Islet precursor cell (in vitro differentiated cells): ENCODE results near the gene CFL1.
"Not testable (repeated sequence)": the region's sequence is repeated elsewhere in the genome, so short reads cannot be mapped to it uniquely, and the experiment has no call there.

Source experiments
- DNase-seq: peaks from one replicate; pipeline ENCODE4 v3.0.0-alpha.2; 2018

Gene CFL1

DNA sequence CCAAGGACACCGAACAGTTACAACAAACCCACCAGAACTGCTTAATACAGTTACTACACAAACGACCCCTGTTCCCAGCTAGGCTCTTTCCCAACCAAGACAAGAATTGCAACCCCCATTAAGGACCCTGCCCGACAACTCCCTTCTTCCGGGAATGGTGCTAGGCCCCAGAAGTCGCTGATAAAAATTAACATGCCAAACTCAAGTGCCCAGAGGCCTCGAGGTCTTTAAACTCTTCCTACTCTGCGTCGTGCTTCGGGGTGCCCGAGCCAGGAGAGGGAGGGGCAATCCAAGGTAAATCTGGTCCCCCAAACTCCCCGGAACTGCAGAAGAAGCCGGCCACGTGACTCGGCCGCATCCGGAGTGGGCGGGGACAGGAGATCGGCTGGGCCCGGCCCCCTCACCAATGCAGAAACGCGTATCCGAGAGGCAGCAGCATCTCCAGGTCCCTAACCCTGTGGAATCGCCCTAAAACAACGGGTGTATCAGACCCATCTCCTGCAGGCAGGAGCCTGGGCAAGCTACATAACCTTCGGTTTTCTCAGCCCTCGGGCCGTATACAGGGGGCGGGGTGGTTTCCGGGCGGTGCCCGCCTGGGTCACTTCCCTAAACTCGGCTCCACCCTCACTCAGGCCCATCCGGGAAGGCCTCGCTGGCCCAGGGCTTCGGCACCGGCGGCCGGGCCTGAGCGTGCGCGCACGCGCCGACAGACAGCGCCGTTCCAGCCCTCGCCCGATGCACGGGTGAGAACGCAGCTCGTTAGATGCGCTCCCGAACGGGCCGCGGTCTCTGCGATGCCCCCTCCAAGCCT is 1.1 kb downstream of the CFL1 start:
- DNase-seq: peak; percentile 85

- no peak for DNase-seq
Measured at GRCh38 chr11:65855927-65856363, 2.0 kb downstream of the CFL1 start.

DNA sequence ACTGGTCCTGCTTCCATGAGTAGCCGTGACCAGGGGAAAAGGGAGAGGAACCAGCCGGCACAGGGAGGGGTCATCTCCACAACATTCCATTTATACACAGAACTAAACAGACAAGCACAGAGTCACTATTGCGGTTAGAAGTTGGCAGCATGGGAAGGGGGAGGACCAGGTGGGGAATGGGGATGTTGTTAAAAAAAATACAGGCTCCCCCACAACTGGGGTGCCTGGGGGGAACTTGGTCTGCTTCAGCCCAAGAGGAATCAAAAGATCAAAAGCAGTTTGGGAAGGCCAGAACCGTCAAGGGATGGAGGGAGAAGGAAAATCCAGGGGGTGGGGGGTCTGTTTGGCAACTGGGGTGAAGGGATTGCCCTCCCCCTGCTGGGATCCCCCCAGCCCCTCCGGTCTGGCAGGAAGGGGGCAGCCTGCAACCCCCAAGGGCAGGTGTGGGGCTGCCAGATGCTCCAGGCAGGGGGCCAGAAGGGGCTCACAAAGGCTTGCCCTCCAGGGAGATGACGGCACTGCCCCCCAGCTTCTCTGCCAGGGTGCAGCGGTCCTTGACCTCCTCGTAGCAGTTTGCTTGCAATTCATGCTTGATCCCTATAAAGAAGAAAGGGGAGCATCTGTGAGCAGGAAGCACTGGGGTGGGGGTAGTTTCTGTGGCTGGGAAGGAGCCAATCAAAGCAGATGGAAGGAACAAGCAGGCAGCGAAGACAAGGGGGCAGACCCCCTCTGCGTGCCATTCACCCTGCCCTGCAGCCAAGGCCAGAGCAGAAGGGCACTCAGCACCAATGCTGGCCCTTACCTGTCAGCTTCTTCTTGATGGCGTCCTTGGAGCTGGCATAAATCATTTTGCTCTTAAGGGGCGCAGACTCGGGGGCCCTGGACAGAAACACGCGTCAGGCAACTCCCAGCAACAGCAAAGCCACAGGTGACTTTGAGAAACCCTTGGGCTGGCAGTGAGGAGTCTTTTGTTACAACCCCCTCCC is 2.8 kb downstream of the CFL1 start:
- peak; percentile 18 for DNase-seq

GRCh38 chr11:65854161-65854592 is 3.8 kb downstream of the CFL1 start:
- DNase-seq: peak; percentile 35

- peak; percentile 43 for DNase-seq
Measured at GRCh38 chr11:65853246-65853979, 4.6 kb downstream of the CFL1 start.

DNA sequence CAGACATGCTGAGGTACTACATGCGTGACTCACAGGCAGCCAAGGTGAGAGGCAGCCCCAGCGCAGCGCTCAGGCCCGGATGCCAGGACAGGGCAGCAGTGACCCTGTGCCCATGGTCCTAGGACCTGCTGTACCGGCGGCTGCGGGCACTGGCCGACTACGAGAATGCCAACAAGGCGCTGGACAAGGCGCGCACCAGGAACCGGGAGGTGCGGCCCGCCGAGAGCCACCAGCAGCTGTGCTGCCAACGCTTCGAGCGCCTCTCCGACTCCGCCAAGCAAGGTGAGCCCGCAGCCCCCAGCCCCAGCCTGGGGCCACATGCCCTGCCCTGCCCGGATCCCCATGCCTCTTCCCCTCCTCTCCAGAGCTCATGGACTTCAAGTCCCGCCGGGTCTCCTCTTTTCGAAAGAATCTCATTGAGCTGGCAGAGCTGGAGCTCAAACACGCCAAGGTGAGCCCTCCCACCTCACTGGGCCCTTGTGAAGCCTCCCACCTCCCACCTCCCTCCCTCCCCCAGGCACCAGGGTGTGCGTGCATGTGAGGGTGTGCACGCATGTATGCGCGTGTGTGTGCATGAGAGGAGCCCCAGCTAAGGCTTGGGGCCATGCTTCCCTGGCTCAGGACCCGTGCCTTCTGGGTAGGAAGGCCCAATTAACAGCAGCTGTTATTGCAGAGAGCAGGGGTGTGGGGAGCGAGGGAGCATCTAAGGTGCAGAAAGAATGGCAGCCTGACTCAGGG is 5.3 kb downstream of the CFL1 start:
- DNase-seq: peak; percentile 51

DNA sequence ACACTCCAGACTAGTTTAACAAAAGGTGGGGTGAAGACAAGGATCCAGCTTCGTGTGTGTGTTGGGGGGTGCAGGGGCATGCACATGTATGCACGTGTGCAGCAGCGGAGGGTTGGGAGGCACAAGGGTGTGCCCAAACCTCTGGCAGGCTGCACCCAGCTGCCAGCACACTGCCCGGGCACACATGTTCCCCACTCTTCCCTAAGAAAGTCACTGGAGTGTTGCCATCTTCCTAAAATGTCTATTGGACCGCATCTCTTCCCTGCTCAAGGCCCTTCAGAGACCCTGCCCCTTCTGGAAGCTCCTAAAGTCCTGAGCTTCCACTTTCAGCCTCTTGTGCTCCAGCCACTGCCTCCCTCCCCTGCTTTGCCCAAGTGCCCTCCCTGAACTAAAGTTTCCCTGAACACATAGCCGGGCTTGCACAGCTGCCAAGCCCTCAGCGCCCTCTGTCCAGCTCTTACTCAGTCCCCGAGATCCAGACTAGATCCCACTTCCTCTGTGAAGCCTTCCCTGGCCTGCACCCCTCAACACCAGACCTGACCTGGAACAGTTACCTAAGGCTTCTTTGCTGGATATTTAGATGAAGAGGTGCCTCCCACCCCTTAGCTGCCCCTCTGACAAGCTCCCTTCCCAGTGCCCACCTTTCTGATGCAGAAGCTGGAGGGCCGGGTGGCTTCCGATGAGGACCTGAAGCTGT is 6.0 kb downstream of the CFL1 start:
- DNase-seq: peak; percentile 49

- peak; percentile 86 for DNase-seq
Measured at GRCh38 chr11:65851083-65851579, 6.8 kb downstream of the CFL1 start.

DNA sequence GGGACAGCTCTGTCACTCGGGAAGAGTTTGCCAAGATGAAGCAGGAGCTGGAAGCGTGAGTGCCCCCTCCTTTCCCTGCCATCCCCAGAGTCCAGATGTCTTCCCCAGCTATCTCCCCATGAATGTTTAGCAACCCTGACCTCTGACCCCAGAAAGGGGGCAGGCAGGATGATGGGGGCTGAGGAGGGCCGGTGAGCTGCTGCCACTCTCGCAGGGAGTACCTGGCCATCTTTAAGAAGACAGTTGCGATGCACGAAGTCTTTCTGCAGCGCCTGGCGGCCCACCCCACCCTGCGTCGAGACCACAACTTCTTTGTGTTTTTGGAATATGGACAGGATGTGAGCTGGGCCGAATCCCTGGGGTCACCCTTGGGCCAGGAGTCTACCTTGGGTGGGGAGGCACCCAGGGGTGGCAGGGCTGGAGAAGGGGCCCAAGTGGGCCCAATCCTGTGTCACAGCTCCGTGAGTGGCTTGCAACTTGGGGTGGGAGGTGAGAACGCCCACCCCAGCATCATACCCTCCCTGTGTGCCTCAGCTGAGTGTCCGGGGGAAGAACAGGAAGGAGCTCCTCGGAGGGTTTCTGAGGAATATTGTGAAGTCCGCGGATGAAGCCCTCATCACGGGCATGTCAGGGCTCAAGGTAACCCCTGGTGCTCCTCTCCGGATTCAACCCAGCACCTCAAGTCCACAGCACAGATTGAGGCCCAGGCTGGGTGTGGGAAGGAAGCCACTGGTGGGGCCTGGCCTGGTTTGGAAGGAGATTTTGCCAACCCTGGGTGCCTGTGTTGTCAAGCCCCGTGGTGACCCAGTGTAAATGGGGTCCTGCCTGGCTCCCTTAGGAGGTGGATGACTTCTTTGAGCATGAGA is 7.5 kb downstream of the CFL1 start:
- DNase-seq: peak; percentile 56

- peak; percentile 70 for DNase-seq
Measured at GRCh38 chr11:65849771-65850216, 8.2 kb downstream of the CFL1 start.

DNA sequence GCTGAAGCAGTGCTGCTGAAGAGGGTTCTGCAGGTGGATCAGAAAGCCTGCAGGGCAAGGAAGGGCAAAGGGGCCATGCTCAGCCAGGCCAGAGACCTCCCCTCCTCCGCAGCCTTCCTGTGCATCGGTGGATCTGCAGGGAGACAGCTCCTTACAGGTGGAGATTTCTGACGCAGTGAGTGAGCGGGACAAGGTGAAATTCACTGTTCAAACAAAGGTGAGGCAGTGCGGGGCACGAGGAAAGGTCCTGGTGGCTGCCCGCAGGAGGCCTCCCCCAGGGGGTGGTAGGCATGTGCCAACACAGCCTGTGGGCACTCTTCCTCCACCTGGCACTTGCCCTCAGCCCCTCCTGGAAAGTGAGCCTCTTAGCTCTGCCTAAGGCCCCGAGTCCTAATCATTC is 8.6 kb downstream of the CFL1 start:
- peak; percentile 73 for DNase-seq

- DNase-seq: not testable (repeated sequence)
Measured at GRCh38 chr11:65848693-65849092, 9.3 kb downstream of the CFL1 start.

DNA sequence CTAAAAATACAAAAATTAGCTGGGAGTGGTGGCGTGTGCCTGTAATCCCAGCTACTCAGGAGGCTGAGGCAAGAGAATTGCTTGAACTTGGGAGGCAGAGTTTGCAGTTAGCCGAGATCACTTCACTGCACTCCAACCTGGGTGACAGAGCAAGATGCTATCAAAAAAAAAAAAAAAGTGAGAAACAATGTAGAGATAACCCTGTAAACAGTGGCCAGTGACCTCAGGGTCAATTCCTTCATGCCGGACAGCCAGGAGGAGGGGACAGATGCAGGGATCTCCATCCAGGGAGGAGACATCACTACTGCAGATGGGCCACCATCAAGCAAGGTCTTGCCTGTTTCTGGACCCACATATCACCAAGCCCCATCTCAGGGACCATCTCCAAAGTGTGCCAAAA is 10.2 kb downstream of the CFL1 start:
- peak; percentile 32 for DNase-seq

- no peak for DNase-seq
Measured at GRCh38 chr11:65844231-65844872, 13.6 kb downstream of the CFL1 start.

DNA sequence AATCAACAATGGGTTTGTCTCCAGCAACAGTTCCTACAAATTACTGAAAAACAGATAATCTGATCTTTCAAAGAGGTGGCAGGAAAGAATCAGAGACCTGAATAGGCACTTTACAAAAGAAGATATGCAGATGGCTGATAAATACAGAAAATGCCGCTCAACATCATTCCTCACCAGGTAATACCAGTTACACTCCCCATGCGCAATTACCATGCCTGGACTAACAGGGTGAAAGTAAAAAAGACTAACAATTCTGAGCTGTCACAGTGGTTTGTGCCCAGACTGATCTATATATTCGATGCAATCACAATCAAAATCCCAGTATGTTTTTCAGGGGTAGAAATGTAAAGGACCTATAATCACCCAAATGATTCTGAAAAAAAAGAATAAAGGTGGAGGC is 14.2 kb downstream of the CFL1 start:
- DNase-seq: no peak

- DNase-seq: no peak
Measured at GRCh38 chr11:65842144-65842543, 15.8 kb downstream of the CFL1 start.

- no peak for DNase-seq
Measured at GRCh38 chr11:65834202-65834601, 23.8 kb downstream of the CFL1 start.

DNA sequence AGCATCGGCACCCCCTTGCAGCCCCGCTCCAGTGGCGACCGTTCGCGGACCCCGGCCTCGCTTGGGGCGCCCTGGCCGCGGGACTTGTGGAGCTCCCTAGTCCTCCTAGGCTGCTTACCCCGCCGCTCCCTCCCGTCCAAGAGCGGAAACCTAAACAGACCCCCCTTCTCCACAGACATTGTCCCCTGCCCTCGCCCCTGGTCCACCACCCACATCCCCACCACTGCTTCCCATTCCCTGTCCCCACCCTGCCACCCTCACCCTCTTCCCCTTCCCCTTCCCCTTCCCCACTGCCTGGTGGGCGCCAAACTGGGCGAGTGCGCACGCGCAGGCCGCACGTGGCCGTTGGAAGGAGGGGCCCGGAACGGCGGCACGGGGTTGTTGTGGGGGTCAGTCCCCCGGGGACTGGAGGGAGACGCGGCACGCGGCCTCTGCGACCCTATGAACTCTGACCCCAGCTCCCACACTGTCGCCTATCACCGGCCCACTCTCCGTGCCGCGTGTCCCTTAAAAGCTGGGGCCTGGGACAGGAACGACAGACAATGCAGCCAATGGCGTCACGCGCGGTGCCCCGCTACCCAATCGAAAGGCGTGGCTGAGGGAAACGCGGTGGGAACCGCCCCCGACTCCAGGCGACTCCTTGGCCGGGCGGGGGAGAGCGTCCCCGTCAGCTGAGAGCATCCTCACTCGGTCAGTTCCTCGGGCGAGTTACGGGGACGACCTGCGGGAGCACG is 24.5 kb downstream of the CFL1 start, which contains the start of gene SNX32:
TSS of gene SNX32 (plus strand) at position 667 of the 734 bp plus-strand sequence. CDS start 103 bp downstream, outside the sequence.
- DNase-seq: peak; percentile 97

DNA sequence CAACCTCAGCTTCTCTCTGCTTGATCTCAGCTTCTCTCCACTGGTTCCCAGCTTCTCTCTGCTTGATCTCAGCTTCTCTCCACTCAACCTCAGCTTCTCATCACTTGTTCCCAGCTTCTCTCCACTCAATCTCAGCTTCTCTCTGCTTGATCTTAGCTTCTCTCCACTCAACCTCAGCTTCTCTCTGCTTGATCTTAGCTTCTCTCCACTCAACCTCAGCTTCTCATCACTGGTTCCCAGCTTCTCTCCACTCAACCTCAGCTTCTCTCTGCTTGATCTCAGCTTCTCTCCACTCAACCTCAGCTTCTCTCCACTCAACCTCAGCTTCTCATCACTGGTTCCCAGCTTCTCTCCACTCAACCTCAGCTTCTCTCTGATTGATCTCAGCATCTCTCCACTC is 25.7 kb downstream of the CFL1 start:
- DNase-seq: not testable (repeated sequence)
